CD4-positive, alpha-beta T cell treated with Interferon alpha-2 for 1 hour (primary cell): ENCODE results near the gene ADAMTS6.

Experiments used
- DNase-seq, 2 donors: peaks; one replicate each; pipeline ENCODE4 v3.0.0-alpha.2; 2020 to 2022

Gene ADAMTS6

DNA sequence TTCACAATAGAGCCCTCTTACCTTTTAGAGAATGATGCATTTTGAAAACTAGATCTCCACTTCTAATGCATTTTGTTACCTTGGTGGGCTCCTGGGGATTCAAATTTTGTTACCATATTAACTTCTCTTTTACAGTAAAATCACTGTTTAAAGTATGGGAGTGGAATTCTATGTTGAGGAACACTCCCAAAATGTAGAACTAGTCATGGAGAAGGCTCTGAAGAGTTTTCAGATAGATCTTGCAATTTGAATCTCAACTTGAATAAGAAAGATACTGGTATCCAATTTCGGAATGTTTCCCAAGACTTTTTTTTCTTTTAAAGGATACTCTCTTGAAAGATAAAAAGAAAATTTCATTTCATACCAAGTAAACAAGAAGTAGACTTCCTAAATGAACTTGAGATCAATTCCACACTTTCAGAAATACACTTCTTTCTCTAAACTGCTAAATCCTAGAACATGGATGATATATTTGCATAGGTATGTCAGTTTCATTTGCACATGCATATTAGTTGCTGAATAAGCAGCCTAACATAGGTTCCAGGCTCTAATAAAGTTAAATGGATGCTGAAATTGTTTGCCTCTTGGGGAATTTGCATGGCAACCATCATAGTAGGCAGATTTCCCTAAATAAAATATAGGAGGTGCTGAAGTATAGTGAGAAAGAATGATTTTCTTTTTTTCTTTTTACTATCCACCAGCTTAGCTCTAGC lies 205.4 kb downstream of the ADAMTS6 start:
- DNase-seq, result no peak

DNA sequence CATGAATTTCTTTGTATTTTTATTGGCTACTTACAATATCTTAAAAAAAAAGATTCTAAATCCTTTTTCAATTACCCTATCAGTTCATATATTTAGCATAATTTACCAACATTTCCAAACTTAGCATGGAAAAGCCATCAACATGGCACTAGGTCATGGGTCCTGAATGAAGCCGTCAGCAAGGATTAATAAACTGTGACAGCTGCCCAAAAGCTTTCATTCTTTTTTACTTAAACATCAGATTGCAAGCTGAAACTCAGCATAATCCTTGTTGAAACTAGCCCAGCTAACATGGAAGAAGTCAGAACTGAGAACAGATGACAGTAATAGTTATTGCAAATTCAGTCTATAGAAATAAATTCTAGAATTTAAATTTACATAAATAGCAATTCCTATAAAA lies 209.8 kb downstream of the ADAMTS6 start:
- no peak for DNase-seq

DNA sequence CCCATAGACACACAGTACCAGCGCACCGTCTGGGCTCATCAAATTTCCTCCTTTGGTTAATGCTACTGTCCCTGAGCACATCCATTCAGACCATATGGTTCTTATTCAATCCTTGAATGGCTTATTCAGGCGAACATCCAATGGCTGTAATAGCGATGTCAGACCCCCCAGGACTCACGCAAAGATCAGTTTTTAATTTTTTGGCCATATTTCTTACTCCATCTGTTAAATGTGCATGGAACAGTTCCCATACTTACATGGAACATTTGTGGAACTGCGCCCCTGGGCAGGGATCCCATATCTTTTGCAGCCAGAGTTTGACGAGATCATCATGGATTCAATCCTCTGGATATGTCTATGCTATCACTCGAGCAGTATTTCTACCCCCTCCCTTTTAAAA lies 213.2 kb downstream of the ADAMTS6 start:
- no peak for DNase-seq

DNA sequence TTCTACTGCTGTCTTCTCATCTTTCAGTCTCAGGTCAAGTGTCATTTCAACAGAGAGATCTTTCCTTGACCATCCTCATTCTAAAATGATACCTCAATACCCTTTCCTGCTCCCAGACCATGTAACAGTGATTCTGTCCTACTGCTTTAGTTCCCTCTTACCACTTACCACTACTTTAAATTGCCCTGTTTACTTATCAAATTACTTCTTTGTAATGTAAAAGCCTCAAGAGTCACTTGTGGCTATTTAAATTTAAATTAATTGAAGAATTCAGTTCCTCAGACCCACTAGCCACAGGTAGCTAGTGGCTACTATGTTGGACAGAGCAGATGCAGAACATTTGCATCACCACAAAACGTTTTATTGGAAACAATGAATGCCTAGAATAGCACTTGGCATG lies 217.3 kb downstream of the ADAMTS6 start:
- DNase-seq, result no peak

DNA sequence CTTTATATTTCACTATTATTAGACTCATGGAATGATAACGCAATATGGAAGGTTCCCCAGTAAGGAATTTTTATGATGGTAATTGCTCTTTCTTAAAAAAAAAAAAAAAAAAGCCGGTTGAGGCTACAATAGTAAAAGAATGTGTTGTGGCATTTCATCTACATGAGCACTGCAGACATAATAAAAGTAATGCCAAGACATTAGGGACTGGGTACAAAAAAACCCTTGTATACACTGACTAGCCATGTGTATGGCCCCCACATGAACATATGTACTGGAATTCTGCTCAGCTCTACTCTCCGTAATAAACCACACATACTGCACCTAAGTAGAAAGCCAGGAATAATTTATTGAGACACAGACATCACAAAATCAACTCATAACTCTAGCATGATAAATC lies 218.4 kb downstream of the ADAMTS6 start:
- DNase-seq, result no peak

DNA sequence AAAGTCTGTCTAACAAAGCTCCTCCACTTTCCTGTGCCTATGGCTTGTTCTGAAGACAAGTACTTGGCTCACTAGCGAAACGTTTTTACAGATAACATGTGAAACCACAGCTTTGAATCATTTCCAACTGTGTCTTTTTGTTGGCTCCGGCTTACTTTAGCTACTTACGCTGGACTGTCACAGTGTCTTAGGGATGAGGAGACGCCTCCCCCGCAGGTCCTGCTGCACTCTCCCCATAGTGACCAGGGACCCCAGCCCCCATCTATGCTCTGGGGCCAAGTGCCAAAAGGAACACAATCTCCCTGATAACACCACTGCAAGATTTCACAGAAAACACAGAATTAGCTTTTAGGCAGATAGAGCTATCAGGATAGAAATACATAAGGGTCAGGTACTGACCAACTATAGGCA lies 219.1 kb downstream of the ADAMTS6 start:
- no peak for DNase-seq

DNA sequence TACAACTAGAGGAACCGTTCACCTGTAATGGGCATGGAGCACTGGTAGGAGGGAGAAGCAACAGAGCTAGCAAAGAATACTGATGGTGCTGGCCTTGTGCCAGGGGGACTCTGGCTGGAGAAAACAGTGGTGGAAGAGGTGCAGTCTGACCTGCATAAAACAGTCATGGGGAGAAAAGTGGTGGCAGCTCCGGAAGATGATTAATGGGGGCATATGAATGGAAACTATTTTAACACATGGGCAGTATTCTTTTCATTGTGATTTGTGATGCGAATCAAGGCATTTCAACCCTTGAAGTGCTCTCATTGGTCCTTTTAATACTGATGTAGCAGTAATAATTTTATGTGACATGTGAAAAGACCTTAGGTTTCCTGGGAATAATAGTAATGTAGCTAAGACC lies 219.6 kb downstream of the ADAMTS6 start:
- DNase-seq, result no peak

DNA sequence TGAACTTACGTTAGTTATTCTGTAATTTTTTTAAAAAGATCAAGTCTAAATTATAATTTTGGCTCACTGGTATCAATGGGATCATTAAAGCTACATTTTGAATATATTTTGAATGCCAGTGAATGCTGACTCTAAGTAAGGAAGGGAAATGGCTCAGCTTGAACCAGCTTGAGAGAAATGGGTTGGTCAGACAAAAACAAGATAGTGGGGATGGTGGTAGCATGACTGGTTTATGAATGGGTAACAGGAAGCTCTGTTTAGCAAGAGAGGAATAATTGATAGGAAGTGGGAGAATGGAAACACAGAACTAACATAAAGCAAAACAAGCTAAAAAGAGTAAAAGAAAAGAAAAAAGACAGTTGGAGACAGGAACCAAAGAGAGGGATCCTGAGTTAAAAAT lies 220.2 kb downstream of the ADAMTS6 start:
- DNase-seq, result no peak

DNA sequence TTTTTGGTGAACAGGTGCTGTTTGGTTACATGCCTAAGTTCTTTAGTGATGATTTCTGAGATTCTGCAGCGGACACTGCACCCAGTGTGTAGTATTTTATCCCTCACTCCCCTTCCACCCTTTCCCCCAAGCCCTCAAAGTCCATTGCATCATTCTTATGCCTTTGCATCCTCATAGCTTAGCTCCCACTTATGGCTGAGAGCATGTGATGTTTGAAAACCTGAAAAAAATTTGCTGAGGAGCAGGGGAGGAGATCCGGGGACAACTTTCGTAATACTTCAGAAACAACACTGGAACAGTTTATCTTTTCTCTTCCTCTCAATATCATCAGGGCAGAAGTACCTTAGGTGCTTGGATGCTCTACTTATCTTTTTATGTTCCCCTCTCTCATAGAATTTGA lies 226.4 kb downstream of the ADAMTS6 start:
- no peak for DNase-seq

DNA sequence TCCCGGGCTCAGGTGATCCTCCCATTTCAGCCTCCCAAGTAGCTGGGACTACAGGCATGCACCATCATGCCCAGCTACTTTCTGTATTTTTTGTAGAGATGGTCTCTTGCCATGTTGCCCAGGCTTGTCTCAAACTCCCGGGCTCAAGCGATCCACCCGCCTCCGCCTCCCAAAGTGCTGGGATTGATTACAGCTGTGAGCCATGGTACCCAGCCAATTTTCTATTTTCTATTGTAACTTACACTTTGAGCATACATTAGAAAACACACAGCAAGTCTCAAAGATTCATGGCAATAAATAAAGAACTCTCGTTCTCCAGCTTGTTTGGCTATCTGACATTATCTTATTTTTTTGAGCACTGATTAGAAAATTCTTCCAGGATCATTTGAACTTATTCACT lies 228.7 kb downstream of the ADAMTS6 start:
- DNase-seq, result no peak

DNA sequence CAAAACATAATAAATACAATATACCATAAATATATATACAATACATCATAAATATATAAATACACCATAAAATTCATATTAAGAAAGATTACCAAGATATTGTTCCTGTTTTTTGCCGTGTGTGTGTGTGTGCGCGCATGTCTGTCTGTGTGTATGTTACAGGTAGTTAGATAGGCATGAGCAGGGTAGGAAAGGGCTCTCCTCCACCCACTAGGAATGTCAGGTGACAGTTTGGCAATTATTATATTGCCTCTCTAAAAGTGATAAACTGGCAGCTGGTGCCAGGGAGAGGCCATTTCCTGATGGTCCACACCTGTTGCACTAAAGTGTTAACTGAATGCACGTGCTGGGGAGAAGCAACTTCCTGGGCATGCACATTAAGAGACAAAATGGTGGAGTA lies 232.8 kb downstream of the ADAMTS6 start:
- DNase-seq, result no peak

DNA sequence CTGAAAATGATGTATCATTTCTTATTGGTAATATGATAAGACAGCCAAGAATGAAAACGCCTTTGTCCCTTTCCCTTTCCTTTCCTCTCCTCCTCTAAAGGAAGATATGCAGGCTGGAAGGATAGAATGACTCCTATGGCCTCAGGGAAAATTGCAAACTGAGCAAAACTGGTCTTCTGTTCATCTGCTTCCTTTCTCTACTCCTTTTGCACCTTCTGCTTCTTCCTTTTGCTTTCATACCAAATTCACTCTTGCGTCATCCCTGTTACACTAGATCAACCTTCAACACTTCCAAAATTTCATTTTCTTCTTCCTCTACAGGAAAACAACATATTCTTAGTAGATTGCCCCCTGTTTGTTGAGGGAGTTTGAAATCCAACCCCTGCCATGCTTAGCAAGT lies 234.1 kb downstream of the ADAMTS6 start:
- no peak for DNase-seq

DNA sequence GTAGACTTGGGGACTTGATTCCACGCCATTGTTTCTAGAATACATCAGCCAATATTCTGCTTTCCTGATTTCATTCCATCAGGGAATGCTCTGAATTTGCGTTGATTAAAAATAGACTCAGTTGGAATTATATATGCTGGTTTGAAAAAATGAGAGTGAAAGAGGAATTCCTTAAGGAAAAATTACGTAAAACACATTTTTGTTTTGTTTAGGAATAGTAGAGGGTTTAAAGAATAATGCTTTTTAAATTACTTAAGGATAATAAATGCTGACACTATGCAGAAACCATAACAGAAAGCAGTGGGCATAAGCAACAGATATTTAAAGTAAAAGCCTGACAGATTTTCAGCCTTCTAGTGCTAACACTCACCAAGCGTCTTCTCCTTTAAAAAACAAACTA lies 235.0 kb downstream of the ADAMTS6 start:
- no peak for DNase-seq

DNA sequence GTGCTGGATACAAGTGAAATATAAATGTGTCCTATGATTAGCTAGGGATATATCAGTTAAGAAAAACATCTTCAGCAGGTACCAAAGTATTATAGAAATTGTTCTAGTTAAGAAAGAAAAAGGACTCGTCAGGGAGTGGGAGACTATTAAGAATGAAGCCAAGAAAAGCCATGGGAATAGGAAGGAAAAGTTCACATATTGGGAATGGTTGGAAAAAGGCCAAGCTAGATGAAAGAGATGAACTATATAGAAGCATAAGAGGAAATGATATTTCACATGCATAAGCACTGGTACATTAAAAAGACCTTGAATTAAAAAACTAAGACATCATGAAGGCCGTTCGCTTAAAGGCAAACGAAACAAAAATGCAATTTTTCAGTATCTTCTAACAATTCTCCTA lies 237.7 kb downstream of the ADAMTS6 start:
- DNase-seq, result no peak

DNA sequence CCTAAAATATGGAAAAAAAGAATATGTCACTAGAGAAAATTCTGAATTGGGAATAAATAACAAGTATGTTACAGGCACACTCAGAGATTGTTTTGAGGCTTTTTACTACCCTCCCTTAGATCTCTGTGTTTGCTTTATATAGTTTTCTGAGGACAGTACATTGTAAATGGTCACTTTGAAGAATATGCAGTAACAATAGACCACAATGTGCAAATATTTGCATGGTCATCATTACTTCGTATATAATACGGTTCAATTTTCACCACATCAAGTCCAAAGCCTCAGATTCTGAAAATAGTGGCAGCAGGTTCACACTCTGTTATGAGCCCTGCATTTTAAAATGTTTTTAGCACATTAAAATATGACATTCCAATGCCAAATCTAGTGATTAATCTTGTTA lies 238.6 kb downstream of the ADAMTS6 start:
- no peak for DNase-seq

DNA sequence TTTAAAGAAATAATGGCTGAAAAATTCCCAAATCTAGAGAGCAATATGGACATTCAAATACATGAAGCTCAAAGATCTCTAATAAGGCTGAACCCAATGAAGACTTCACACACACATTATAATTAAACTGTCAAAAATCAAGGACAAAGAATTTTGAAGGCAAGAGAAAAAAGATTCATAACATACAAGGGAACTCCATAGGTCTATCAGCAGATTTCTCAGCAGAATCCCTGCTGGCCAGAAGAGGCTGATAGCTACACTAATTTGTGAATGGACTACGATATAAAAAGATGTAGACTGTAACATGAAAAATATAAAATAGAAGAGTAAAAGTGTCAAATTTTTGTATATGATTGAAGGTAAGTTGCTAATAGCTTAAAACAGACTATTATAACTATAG lies 251.9 kb downstream of the ADAMTS6 start:
- no peak for DNase-seq

DNA sequence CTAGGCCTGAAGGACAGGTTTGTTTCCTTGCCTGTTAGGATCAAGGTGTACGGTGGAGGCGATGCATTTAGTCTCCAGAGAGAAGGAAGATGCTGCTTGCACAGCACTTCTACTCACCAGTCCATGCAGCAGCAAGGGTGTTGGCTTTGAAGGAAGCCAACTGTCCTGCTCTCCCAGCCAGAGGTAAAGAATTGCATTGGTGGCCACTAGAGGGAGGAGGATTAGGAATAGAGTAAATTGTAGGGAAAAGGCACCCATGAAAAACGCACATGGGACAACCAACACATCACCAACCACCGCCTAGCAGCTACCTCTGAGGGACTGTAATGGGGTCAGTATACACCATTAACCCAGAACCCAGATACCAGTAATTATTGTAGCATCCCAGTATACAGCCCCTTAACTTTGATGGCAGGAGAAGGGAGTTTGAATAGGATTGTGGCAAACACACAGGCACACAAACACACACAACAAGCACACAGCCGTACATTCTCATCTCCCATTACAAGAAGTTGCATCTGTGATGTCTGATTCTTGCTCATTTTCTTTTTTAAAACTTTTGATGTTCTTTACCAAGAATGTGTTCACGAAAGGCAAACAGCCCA lies 267.7 kb downstream of the ADAMTS6 start:
- no peak for DNase-seq

DNA sequence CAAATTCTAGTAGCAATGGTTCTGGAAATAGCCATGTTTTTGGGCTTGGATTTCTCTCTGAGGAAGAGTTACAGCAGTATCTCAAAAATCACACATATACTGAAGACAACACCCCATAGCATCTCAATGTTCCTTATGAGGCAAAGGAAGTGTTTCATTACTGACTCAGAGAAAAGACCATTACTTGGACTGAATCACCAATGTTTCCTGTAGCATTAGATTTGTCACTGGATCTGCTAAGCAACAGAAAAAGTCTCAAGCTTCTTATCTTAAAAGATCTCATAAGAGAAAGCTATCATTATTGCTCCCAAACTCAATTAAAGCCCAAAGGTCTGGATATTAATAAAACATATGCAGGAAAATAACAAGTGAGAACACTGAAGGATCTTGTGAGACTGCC lies 272.4 kb downstream of the ADAMTS6 start:
- DNase-seq, result no peak

DNA sequence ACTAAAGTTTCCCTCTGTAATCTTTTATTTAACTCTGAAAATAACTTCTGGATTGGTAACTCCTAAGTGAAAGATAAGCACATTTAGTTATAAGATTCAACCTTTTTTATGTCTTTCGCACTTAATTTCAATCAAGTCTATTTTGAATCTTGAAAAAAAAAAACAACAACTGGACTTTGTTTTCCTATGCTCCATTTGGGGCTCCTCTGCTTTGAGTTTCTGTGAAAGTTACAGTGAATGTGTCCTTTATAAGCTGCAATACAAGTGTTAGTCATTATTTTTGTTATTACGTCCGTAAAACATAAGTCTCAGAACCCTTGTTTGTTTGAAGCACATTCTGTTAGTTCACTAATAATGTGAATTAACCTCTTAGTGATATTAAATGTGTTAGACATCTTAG lies 276.8 kb downstream of the ADAMTS6 start:
- DNase-seq, result no peak

DNA sequence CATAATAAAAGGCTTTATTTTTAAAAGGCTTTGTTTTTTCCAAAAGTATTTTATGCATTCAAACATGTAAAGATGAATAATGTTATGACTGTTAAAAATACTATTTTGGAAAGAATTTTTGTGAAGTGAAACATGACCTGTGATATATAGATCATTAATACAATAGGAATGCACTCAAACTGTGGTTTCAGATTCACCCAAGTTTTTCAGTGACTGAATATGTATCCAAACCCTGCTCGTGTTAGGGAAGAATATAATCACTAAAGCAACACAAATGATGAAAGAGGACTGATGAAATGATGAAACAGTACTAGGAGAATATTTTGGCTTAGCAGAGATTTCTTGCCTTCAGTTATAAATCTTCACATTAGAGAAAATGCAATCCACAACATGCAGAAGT lies 278.0 kb downstream of the ADAMTS6 start:
- no peak for DNase-seq

DNA sequence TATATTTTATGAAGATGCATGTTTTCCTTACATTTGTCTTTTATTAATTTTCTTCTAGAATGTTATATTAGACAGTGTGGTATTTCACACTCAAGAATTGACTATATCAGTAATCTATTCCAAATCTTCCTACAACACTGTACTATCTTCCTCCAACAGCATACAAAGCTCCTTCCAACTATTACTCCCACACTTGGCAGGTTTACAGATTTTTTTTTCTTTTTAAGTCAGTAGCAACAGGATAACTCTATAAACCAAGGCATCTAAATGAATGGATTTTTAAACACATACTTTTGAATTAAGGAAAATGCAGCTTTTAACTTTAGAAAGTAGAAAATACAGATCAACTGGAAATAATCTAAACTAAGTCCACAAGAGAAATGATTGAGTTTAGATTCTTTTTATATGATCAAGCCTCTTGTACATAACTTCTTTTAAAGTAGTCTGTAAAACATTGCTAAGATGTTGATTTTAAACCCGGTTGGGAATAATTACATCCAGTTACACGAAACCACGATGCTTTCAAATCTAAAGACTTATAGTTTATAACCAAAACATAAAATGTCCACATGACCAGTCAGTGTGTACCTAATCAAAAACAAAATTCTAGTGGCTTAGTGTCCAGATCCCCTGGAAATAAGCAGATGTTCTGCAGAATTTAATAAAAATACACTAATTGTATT lies 281.6 kb downstream of the ADAMTS6 start:
- DNase-seq, result no peak

DNA sequence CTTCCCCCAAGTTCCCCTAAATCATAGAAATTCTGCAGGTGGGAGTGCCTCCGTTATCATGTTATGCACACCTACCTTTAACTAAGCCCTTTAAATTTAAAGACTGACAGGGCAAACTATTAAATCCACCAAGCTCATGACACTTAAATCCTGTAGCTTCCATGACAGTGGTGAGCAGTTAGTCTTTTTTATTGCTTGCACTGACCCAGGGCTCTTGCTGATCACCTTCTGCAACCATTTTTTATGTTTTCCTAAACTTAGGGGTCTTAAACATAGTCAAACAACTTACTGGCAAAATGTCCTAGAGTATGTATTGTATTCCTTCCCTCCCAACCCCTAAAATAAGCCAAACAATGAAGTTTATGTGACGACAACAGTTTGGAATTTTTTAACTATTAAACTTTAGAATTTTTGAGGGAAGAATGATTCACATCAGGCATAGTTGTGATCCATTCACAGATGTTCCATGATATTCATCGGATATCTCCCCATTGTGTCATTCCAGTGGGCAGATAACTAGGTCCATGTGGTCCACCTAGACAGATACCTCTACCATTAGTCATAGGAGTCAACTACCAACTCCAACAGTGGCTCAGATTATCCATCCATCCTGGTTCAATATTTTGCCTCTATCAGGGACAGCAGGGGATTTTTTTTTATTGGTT lies 283.1 kb downstream of the ADAMTS6 start:
- DNase-seq, result no peak

DNA sequence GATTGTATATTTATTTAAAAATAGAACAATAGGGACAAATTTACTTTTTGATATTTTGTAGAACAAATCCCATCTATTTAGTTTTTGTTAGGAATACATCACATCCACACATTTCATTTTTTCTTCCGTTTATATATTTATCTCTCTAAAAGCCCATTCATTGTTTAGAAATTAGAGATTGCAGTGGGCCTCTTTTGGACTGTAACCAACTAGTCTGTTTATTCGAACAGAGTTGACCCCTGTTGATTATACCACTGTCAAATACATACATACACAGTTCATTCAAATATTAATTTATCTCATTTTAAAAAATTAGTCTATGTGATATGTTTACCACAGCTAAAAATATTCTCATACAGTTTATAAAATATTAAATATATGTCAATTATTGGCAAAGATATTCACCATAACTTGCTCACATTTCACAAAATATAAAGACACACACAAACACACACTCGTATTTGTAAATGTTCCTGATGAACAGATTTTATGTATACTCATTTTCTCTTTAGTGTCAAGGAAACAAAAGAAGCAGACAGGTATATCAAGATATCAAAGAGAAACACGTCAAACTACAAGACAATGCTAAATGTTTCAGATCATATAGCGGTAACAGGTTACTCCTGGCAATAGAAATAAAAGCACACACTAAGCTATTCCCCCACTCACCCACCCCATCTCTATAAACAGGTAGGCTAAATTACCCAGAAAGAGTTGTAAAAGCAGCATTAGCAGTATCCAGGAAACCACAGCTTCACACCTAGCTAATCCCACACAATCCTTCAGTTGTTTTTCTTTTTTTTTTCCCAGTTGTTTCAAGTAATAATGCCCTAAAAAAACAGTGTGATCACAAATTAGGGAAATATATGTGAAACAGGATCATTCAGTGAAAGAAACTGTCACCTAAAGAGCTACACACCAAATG lies 283.9 kb downstream of the ADAMTS6 start:
- no peak for DNase-seq
